Esophagus mucosa (tissue), 1 donor: ENCODE measurements around the gene ADARB1. TPM values are rescaled to one million over a fixed set of nuclear protein-coding genes. Genes with fewer than 3 reads are reported as not detected.

ENCODE experiments used
- ATAC-seq: fragments of 200-7000 bp; cut with Tn5 transposase; one replicate; pipeline ENCODE4 v1.9.1; 2020
- total RNA-seq: library from RNA; stranded (reverse); gene quantifications from one replicate; pipeline ENCODE4 v1.2.4, GENCODE V29; 2023
- donor health status: DM: yes; HTN: yes; CAD: no.

The ADARB1 gene
- total RNA-seq, 1 donor from 2014 or later = 5.9 TPM

- ATAC-seq = no peak
Observed at GRCh38 chr21:45054927-45055612, 19.3 kb upstream of the ADARB1 start.

GRCh38 chr21:45055861-45056260 is 18.5 kb upstream of the ADARB1 start:
- no peak for ATAC-seq

- no peak for ATAC-seq
Observed at GRCh38 chr21:45056296-45056904, 18.0 kb upstream of the ADARB1 start.

- no peak for ATAC-seq
Observed at GRCh38 chr21:45056917-45057560, 17.3 kb upstream of the ADARB1 start.

GRCh38 chr21:45057886-45058285 is 16.5 kb upstream of the ADARB1 start:
- no peak for ATAC-seq

- no peak for ATAC-seq
Observed at GRCh38 chr21:45059121-45059520, 15.3 kb upstream of the ADARB1 start.

GRCh38 chr21:45060089-45060488 is 14.3 kb upstream of the ADARB1 start:
- no peak for ATAC-seq

- ATAC-seq = peak; percentile 38
Observed at GRCh38 chr21:45060675-45061311, 13.6 kb upstream of the ADARB1 start.

GRCh38 chr21:45064091-45064490 is 10.3 kb upstream of the ADARB1 start:
- no peak for ATAC-seq

GRCh38 chr21:45064618-45065399 is 9.6 kb upstream of the ADARB1 start:
- ATAC-seq = no peak

GRCh38 chr21:45067462-45068285 is 6.7 kb upstream of the ADARB1 start:
- ATAC-seq = no peak

- no peak for ATAC-seq
Observed at GRCh38 chr21:45069085-45069484, 5.3 kb upstream of the ADARB1 start.

GRCh38 chr21:45069711-45070110 is 4.7 kb upstream of the ADARB1 start:
- ATAC-seq = no peak

GRCh38 chr21:45071078-45071873 is 3.1 kb upstream of the ADARB1 start:
- ATAC-seq = no peak

GRCh38 chr21:45071874-45072737 is 2.3 kb upstream of the ADARB1 start:
- no peak for ATAC-seq

- ATAC-seq = peak; percentile 4
Observed at GRCh38 chr21:45072738-45073300, 1.6 kb upstream of the ADARB1 start.

- no peak for ATAC-seq
Observed at GRCh38 chr21:45073301-45074047, 906 bp upstream of the ADARB1 start.

- ATAC-seq = peak; percentile 35
Observed at GRCh38 chr21:45074818-45075595, 627 bp downstream of the ADARB1 start.
